CD4-positive, alpha-beta T cell (primary cell): ENCODE results near the gene KRT12. TPM values are rescaled to one million over a fixed set of nuclear protein-coding genes. Genes with fewer than 3 reads are reported as not detected.

Experiments
- ATAC-seq: fragments of 200-7000 bp; cut with Tn5 transposase; one replicate; pipeline ENCODE4 v1.10.0; 2022; ENCODE audit warnings: mild to moderate bottlenecking; ENCODE audit not compliant: poor library complexity
- CTCF ChIA-PET: fragments of 350-600 bp; sonication (Branson Sonifier 250); formaldehyde crosslinking; loops from one replicate; lab custom pipeline; 2021; ENCODE audit warnings: antibody characterized with exemption, inconsistent platforms; lab: Charles Lee
- POLR2A ChIA-PET: fragments of 350-600 bp; sonication (Branson Sonifier 250); formaldehyde crosslinking; loops from one replicate; lab custom pipeline; 2021; ENCODE audit warnings: antibody characterized with exemption, inconsistent platforms; lab: Charles Lee
- DNase-seq, 14 experiments: peaks; one replicate each; pipeline ENCODE4 v3.0.0-alpha.2; 2013 to 2020; ENCODE audit warnings: mixed read lengths in 2 of 14
- H3K27ac ChIP-seq, 2 donors: one replicate each; pipeline versions ENCODE4 v1.5.1 to v1.7.0; 2013; ENCODE audit warnings: low read length in 2 of 2, low read depth in 1 of 2, mild to moderate bottlenecking in 1 of 2
- H3K27me3 ChIP-seq, 2 experiments: 1 replicate in 1 of 2; 2 replicates in 1 of 2; pipeline versions ENCODE4 v1.6.1 to v1.7.0; 2013; ENCODE audit warnings: low read length in 2 of 2, control low read depth in 1 of 2, mild to moderate bottlenecking in 1 of 2, moderate library complexity in 1 of 2; ENCODE audit not compliant: insufficient read depth in 2 of 2, control insufficient read depth in 1 of 2
- H3K36me3 ChIP-seq: one replicate; pipeline ENCODE4 v1.6.1; 2013; ENCODE audit warnings: low read length, control low read depth; ENCODE audit not compliant: insufficient read depth
- H3K4me1 ChIP-seq: one replicate; pipeline ENCODE4 v1.6.1; 2013; ENCODE audit warnings: low read length, control low read depth; ENCODE audit not compliant: insufficient read depth
- H3K4me3 ChIP-seq: one replicate; pipeline ENCODE4 v1.5.1; 2013; ENCODE audit warnings: mild to moderate bottlenecking, low read length, moderate library complexity
- H3K9me3 ChIP-seq, 2 experiments: 1 replicate in 1 of 2; 2 replicates in 1 of 2; pipeline versions ENCODE4 v1.6.1 to v1.7.0; 2013; ENCODE audit warnings: low read length in 2 of 2, mild to moderate bottlenecking in 2 of 2, control low read depth in 1 of 2, moderate library complexity in 1 of 2; ENCODE audit not compliant: control insufficient read depth in 1 of 2, insufficient read depth in 1 of 2
- H3K27ac Mint-ChIP-seq: one replicate; pipeline ENCODE4 v1.8.0; 2020; ENCODE audit warnings: mixed read lengths
- H3K27me3 Mint-ChIP-seq: one replicate; pipeline ENCODE4 v1.8.0; 2021; ENCODE audit warnings: mixed read lengths
- H3K36me3 Mint-ChIP-seq: one replicate; pipeline ENCODE4 v1.8.0; 2021; ENCODE audit warnings: low read depth, mixed read lengths
- H3K4me1 Mint-ChIP-seq: one replicate; pipeline ENCODE4 v1.8.0; 2021; ENCODE audit warnings: low read depth, mixed read lengths
- H3K4me3 Mint-ChIP-seq: one replicate; pipeline ENCODE4 v1.8.0; 2020; ENCODE audit warnings: mild to moderate bottlenecking, mixed read lengths
- H3K9me3 Mint-ChIP-seq: one replicate; pipeline ENCODE4 v1.8.0; 2020; ENCODE audit warnings: mixed read lengths
- CTCF ChIP-seq: fragments of 200-600 bp; IDR thresholded peaks from one replicate; pipeline ENCODE4 v1.8.0; 2022; ENCODE audit warnings: antibody characterized with exemption, mild to moderate bottlenecking
- intact Hi-C, 2 experiments: fragments of 100-400 bp; cut with DNase I in 1 of 2; cut with micrococcal nuclease in 1 of 2; formaldehyde crosslinking; loops; one replicate each; pipeline versions ENCODE4 v1.15.1 to v1.9.0; 2023 to 2025; cut with DNase I, micrococcal nuclease
- total RNA-seq, 174 experiments: library from RNA in 2 of 174; stranded (reverse) in 2 of 174; gene quantifications; one replicate each; pipeline ENCODE4 v1.2.3 and lab custom pipeline; 2021 to 2026

Gene KRT12
- total RNA-seq, 2 experiments from 2014 or later, result not detected

GRCh38 chr17:40871316-40871715 is 4.3 kb upstream of the KRT12 start:
- ChIA-PET CTCF (interaction anchor here (1.2 kb wide), 1 partner anchor 10 kb away, joined by 3 read pairs; no protein-coding TSS in a partner anchor), POLR2A (interaction anchor here (1.1 kb wide), 1 partner anchor 12 kb away, joined by 3 read pairs; no protein-coding TSS in a partner anchor)
- Histone ChIP-seq H3K4me1 (no peaks in the 10 kb centered on the region), H3K36me3 (no peaks in the 10 kb centered on the region), H3K27me3 (peaks cover 9 to 19% of the 10 kb centered on the region in 2 experiments), H3K9me3 (no peaks in the 10 kb centered on the region), H3K4me3 (no peak overlapping the region), H3K27ac (no peak overlapping the region)
- H3K27me3 Mint-ChIP-seq, result peaks cover 44% of the 10 kb centered on the region
- H3K4me3 Mint-ChIP-seq, result no peak overlapping the region
- ATAC-seq (no peak), DNase-seq (no peak)
- H3K4me1 Mint-ChIP-seq, result no peaks in the 10 kb centered on the region
- no peaks in the 10 kb centered on the region for H3K9me3 Mint-ChIP-seq
- intact Hi-C loops, result no loop called here
- no peaks in the 10 kb centered on the region for H3K36me3 Mint-ChIP-seq
- H3K27ac Mint-ChIP-seq, result no peak overlapping the region
- no peak for TF ChIP-seq CTCF

GRCh38 chr17:40870136-40870535 is 3.1 kb upstream of the KRT12 start:
- Mint-ChIP-seq H3K4me3 (no peak overlapping the region), H3K27ac (no peak overlapping the region), H3K9me3 (no peaks in the 10 kb centered on the region), H3K27me3 (peaks cover 49% of the 10 kb centered on the region), H3K36me3 (no peaks in the 10 kb centered on the region), H3K4me1 (no peaks in the 10 kb centered on the region)
- Histone ChIP-seq H3K4me3 (no peak overlapping the region), H3K9me3 (no peaks in the 10 kb centered on the region), H3K27me3 (peaks cover 9 to 24% of the 10 kb centered on the region in 2 experiments), H3K27ac (no peak overlapping the region), H3K36me3 (no peaks in the 10 kb centered on the region), H3K4me1 (no peaks in the 10 kb centered on the region)
- CTCF ChIA-PET, result no interaction called here
- no peak for TF ChIP-seq CTCF
- intact Hi-C loops, result no loop called here
- ATAC-seq (no peak), DNase-seq (no peak)
- POLR2A ChIA-PET, result no interaction called here

GRCh38 chr17:40864661-40865390 is 2.2 kb downstream of the KRT12 start:
- no peaks in the 10 kb centered on the region for H3K36me3 ChIP-seq
- no peaks in the 10 kb centered on the region for H3K4me1 ChIP-seq
- H3K4me1 Mint-ChIP-seq, result no peaks in the 10 kb centered on the region
- intact Hi-C loops, result no loop called here
- H3K9me3 Mint-ChIP-seq, result no peaks in the 10 kb centered on the region
- no peak for TF ChIP-seq CTCF
- DNase-seq (no peak), ATAC-seq (no peak)
- ChIA-PET POLR2A (no interaction called here), CTCF (no interaction called here)
- H3K27me3 Mint-ChIP-seq, result peaks cover 42% of the 10 kb centered on the region
- no peaks in the 10 kb centered on the region for H3K9me3 ChIP-seq
- H3K27ac ChIP-seq, result no peak overlapping the region
- H3K27me3 ChIP-seq, result peaks cover 5 to 14% of the 10 kb centered on the region in 2 experiments
- no peak overlapping the region for H3K4me3 ChIP-seq
- no peak overlapping the region for H3K27ac Mint-ChIP-seq
- no peaks in the 10 kb centered on the region for H3K36me3 Mint-ChIP-seq
- H3K4me3 Mint-ChIP-seq, result no peak overlapping the region
